CD4-positive, alpha-beta T cell treated with Interferon alpha-2 for 1 hour (primary cell): Measurements from ENCODE around the gene CST6.
"Not testable (repeated sequence)": the region's sequence is repeated elsewhere in the genome, so short reads cannot be mapped to it uniquely, and the experiment has no call there.

Source experiments
- DNase-seq, 2 donors: peaks; one replicate each; pipeline ENCODE4 v3.0.0-alpha.2; 2020 to 2022

The CST6 gene

GRCh38 chr11:66015936-66016792 is 4.4 kb downstream of the CST6 start:
- DNase-seq, result no peak

- DNase-seq, result no peak
These were observed 5.0 kb downstream of the CST6 start for GRCh38 chr11:66016793-66017177.

GRCh38 chr11:66017321-66017720 is 5.5 kb downstream of the CST6 start:
- no peak for DNase-seq

- no peak for DNase-seq
These were observed 8.4 kb downstream of the CST6 start for GRCh38 chr11:66020212-66020611.

- DNase-seq, result peak; percentile 10 to 65
These were observed 9.0 kb downstream of the CST6 start for GRCh38 chr11:66020618-66021357.

GRCh38 chr11:66022401-66023185 is 10.8 kb downstream of the CST6 start:
- DNase-seq, result peak; percentile 67 to 78

GRCh38 chr11:66023186-66023440 is 11.3 kb downstream of the CST6 start:
- not testable (repeated sequence) for DNase-seq

GRCh38 chr11:66026017-66026529 is 14.3 kb downstream of the CST6 start, which contains the start of gene CATSPER1:
TSS of gene CATSPER1 (minus strand) at chr11:66026479. CDS start at chr11:66026379, 100 bp downstream.
- no peak for DNase-seq

- no peak for DNase-seq
These were observed 21.3 kb downstream of the CST6 start for GRCh38 chr11:66032957-66033735.

GRCh38 chr11:66035653-66036333 is 24.0 kb downstream of the CST6 start:
- no peak for DNase-seq

- no peak for DNase-seq
These were observed 24.5 kb downstream of the CST6 start for GRCh38 chr11:66036334-66036710.

- no peak for DNase-seq
These were observed 25.5 kb downstream of the CST6 start for GRCh38 chr11:66037327-66037726.

- no peak for DNase-seq
These were observed 28.0 kb downstream of the CST6 start for GRCh38 chr11:66039765-66040164.

- DNase-seq, result no peak
These were observed 30.6 kb downstream of the CST6 start for GRCh38 chr11:66042227-66042995.

GRCh38 chr11:66042996-66043906 is 31.4 kb downstream of the CST6 start:
- DNase-seq, result no peak

GRCh38 chr11:66044757-66045156 is 32.9 kb downstream of the CST6 start:
- DNase-seq, result no peak

- DNase-seq, result peak; percentile 80 to 87
These were observed 33.4 kb downstream of the CST6 start for GRCh38 chr11:66045177-66045639.

GRCh38 chr11:66046901-66047300 is 35.1 kb downstream of the CST6 start:
- DNase-seq, result no peak

GRCh38 chr11:66047541-66048365 is 35.9 kb downstream of the CST6 start:
- no peak for DNase-seq
